GM18508 (cell line): ENCODE results near the gene PSMB7.

Experiments used
- ATAC-seq: cut with Tn5 transposase; IDR thresholded peaks from one replicate; pipeline ENCODE4 v1.9.1; 2021; ENCODE audit warnings: moderate number of reproducible peaks; ENCODE audit not compliant: insufficient read depth, unreplicated experiment

The PSMB7 gene

DNA sequence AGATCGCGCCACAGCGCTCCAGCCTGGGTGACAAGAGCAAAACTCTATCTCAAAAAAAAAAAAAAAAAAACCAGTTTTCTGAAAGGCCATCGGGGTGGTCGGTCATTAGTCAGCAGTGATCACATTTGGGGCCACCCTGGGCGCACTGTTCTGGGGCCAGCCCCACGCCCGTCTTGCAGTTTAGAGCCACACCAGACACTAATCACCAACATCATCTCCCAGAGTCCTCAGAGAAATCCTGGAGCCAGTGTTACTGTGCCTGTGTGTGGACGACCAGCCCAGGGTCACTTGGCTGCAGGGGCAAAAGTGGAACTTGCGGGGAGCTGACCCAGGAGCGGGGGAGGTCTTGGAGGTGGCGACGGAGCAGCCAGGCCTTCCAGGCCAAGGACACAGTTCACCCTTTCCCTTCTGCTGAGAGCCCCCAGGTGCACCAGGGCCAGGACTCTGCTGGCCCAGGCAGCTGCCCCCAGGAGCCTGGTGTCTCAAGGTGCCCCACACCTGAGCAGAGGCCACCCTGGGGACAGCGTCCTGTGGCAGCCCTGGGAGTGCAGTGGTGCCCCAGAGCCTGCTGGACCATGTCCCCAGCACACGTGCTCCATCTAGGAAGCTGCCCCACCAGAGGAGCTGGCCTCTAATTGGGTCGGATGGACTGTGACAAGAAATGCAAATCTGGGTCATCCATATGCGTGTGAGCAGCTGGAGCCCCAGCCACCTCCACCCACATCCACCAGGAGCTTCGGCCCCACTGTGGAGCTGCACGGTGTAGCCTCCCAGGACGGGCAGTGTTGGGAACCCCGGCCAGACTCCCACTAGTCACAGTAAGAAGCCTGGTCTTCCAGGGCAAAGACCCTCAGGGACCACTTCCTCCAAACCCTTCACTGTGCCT is 106.4 kb downstream of the PSMB7 start:
- ATAC-seq: no peak

DNA sequence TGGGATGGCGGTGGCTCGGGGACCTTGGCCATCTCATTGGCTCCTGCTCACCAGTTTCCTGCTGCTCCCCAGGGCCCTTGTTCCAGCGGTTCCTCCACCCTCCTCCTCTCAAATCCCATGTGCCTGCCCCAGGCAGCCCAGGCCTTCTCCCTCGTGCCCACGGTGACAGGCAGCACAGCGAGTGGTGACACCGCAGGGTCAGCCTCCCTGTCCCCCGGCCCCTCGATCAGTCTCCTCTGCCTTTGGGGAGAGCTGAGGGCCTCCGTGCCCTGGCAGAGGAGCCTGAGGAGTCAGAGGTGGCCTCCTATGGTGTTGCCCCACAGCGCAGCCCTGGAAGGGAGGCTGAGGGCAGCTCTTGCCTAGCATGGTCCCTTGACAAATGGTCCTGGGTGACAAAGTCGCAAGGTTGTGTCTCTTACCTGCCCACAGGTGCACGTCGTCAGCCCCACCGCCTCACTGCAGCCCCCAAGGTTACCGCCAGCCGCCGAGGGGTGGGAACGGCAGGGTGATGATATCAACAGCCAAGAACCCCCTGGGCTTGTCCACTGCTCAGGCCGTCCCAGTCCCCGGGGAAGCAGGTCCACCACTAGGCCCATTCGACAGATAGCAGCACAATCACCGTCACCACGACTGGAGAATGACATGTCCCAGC is 107.7 kb downstream of the PSMB7 start:
- no peak for ATAC-seq

DNA sequence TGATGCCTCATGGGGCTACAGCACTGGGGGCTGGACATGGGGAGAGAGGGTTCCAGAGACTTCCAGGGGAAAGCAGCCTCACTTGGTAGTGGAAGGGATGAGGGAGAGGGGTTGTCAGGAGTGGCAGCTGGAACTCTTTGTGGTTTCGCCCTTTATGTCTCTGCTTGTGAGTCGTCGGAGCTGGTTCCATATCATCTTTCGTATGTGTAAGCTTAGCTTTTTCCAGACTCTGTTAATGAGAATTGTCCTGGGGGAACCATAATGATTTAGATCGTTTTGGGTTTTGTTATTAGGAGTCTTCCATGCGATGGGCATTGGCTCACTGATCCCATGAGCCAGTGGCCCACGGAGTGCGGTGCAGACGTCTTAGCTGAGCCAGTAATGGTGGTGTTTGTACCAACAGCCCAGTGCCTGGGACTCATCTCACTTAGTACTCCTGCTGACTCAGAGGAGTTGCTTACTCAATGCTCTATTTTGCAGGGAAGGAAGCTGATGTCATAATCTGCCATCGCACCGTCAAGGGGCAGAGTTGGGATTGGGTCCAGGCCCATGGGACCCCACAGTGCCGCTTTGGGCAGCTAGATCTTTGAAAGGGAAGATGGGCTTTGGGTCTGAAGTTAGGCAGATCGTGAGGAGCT is 109.0 kb downstream of the PSMB7 start:
- ATAC-seq: no peak

DNA sequence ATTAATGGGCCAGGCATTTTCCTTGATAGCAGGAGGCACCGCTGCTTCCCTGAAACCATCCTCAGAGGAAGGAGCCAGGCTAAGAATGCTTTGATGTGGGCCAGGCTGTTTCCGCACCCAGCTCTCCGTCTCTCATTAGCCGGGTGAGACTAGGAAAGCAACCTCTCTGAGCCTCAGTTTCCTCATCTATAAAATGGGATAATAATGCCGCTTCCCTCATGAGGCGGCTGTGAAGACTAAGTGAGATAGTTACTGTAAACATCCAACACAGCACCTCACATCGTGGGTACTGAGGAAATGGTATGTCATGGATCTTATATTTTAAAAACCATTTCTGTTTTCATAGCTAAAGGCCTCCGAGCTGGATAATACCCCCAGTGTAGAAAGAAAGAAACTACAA is 111.0 kb downstream of the PSMB7 start:
- ATAC-seq: no peak

DNA sequence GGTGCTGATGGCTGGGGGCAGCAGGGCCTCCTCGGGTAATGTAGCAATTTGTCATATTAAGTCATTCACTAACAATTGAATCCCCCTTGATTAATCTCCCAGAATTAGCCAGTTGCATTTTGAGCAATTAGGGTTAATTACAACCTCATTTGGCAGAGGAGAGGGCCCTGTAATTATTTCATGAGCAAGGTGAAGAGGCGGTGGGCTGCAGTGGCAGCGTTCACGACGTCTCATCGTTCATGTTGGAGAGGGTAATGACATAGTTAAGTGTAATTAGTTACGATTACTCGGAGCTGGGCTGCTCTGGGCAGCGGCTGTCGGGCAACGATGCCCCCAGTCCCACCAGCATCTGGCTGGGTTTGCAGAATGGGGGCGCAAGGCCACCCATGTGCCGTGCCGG is 111.5 kb downstream of the PSMB7 start:
- ATAC-seq: no peak
